C4-2B (cell line): ENCODE results near the gene AGBL4.

Source experiments
- CTCF ChIP-seq: fragments of 450-650 bp; conservative IDR thresholded peaks from 2 replicates; pipeline ENCODE4 v1.5.1; 2017; ENCODE audit warnings: mild to moderate bottlenecking
- ZFX ChIP-seq: fragments of 450-650 bp; IDR thresholded peaks from 2 replicates; pipeline ENCODE4 v1.6.1; 2017

DNA sequence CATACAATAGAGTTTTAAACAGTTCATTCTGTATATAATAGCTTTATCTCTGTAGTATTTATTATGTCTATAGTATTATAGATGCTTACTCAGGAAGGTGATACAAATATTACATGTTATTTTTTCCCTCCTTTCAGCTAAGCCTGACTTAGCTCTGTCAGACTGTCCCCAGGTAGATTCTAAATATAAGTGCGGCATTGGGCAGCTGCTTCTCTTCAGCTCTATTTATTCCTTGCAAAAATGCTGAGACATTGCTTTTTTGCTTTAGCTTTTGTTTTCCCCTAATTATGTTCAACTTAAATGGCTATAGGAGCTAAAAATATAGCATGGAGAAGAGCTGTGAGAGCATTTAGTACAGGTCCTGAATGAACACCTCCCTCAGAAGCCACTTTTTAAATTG is 1043.8 kb downstream of the AGBL4 start:
- no peak for TF ChIP-seq CTCF
- no peak for TF ChIP-seq ZFX
